GM12891 (cell line): ENCODE measurements around the gene ANKS1B.

Source experiments
- POLR2A ChIP-seq: IDR thresholded peaks from 2 replicates; pipeline ENCODE4 v1.6.1; 2011; ENCODE audit warnings: low read depth, low read length, control low read depth
- POLR2AphosphoS5 ChIP-seq: IDR thresholded peaks from 2 replicates; pipeline ENCODE4 v1.6.1; 2011; ENCODE audit warnings: low read depth, low read length, control low read depth
- SPI1 ChIP-seq: IDR thresholded peaks from 2 replicates; pipeline ENCODE4 v1.6.1; 2011; ENCODE audit warnings: low read depth, low read length, control low read depth

DNA sequence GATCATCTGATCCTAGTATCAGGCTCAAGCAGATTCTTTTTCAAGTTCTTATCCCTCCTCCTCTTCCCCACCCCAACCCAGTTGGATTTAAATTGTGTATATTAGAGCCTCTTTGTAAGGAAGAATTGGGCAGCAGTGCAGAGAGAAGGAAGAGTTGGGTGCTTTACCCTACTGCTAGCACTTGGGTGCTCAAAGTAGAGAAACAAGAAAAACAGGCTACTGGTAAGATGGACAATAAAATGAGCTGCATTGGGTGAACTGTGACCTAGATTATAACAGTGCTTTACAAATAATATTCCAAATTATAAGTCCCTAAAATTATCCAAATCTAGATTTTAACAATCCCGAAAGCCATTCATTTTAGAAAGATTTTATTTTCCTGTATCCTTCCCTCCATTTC, 700.6 kb downstream of the ANKS1B start:
- TF ChIP-seq POLR2A: no peak
- no peak for TF ChIP-seq SPI1
- no peak for TF ChIP-seq POLR2AphosphoS5
